K562 (cell line): Measurements from ENCODE around the gene COPS4. TPM values are rescaled to one million over a fixed set of nuclear protein-coding genes. Genes with fewer than 3 reads are reported as not detected.

ENCODE experiments used
- ATF1 ChIP-seq, 2 experiments: fragments of 450-650 bp in 1 of 2; IDR thresholded peaks; 2 replicates each; pipeline ENCODE4 v1.6.1; 2016; ENCODE audit warnings: missing compliant biosample characterization in 1 of 2, missing genetic modification characterization in 1 of 2
- CXXC5 ChIP-seq: fragments of 250-450 bp; sonication (Bioruptor Pico); IDR thresholded peaks from 2 replicates; pipeline ENCODE4 v1.8.0; 2022; ENCODE audit warnings: inconsistent platforms, mild to moderate bottlenecking, moderate library complexity
- E4F1 ChIP-seq: fragments of 250-450 bp; sonication (Bioruptor Pico); IDR thresholded peaks from 2 replicates; pipeline ENCODE4 v1.5.0; 2021; ENCODE audit warnings: mild to moderate bottlenecking, borderline replicate concordance
- EHMT2 ChIP-seq: fragments of 450-650 bp; IDR thresholded peaks from 2 replicates; pipeline ENCODE4 v1.6.1; 2018; ENCODE audit warnings: antibody characterized with exemption
- HEY1 ChIP-seq: fragments of 250-450 bp; sonication (Bioruptor Pico); IDR thresholded peaks from 2 replicates; pipeline ENCODE4 v1.5.0; 2020; ENCODE audit warnings: mild to moderate bottlenecking, moderate library complexity, borderline replicate concordance
- MIER1 ChIP-seq: fragments of 450-650 bp; IDR thresholded peaks from 2 replicates; pipeline ENCODE4 v1.6.1; 2016; ENCODE audit warnings: antibody characterized with exemption, mild to moderate bottlenecking, low read depth
- MLLT1 ChIP-seq, 2 experiments: fragments of 450-650 bp; IDR thresholded peaks; 2 replicates each; pipeline ENCODE4 v1.6.1; 2016
- NFE2 ChIP-seq: IDR thresholded peaks from 2 replicates; pipeline ENCODE4 v1.6.1; 2014; ENCODE audit warnings: antibody characterized with exemption, low read depth
- PHB ChIP-seq: fragments of 250-450 bp; sonication (Bioruptor Pico); IDR thresholded peaks from 2 replicates; pipeline ENCODE4 v1.5.0; 2021
- RHOXF2B ChIP-seq: fragments of 250-450 bp; sonication (Bioruptor Pico); conservative IDR thresholded peaks from 2 replicates; pipeline ENCODE4 v1.5.1; 2021
- SMAD4 ChIP-seq: fragments of 250-450 bp; sonication (Bioruptor Pico); conservative IDR thresholded peaks from 2 replicates; pipeline ENCODE4 v1.8.0; 2021; ENCODE audit warnings: inconsistent platforms, mild to moderate bottlenecking, moderate library complexity
- TEAD4 ChIP-seq, 2 experiments: sonication (generic) in 1 of 2; formaldehyde crosslinking in 1 of 2; IDR thresholded peaks; 2 replicates each; pipeline versions ENCODE4 v1.6.1 to v1.8.0; 2012 to 2022; ENCODE audit warnings: borderline replicate concordance in 1 of 2, inconsistent platforms in 1 of 2, low read length in 1 of 2, mild to moderate bottlenecking in 1 of 2, missing genetic modification reagents in 1 of 2
- XRCC3 ChIP-seq: fragments of 450-650 bp; IDR thresholded peaks from 2 replicates; pipeline ENCODE4 v1.6.1; 2017; ENCODE audit warnings: mild to moderate bottlenecking, moderate library complexity
- ZBTB11 ChIP-seq, 3 experiments: fragments of 200-800 bp in 1 of 3; fragments of 250-450 bp in 1 of 3; fragments of 450-650 bp in 1 of 3; sonication (Bioruptor Pico) in 1 of 3; sonication (Bioruptor generic) in 1 of 3; formaldehyde crosslinking in 1 of 3; IDR thresholded peaks; 2 replicates each; pipeline versions ENCODE4 v1.6.1 to v1.8.0; 2016 to 2022; ENCODE audit warnings: mild to moderate bottlenecking in 2 of 3, missing genetic modification characterization in 2 of 3, missing compliant biosample characterization in 1 of 3, moderate library complexity in 1 of 3
- ZNF512 ChIP-seq: IDR thresholded peaks from 2 replicates; pipeline ENCODE4 v1.6.1; 2016; ENCODE audit warnings: missing genetic modification characterization, missing compliant biosample characterization
- ZNF778 ChIP-seq: fragments of 450-650 bp; formaldehyde crosslinking; IDR thresholded peaks from 2 replicates; pipeline ENCODE4 v1.4.0; 2020; ENCODE audit warnings: mild to moderate bottlenecking, moderate library complexity
- polyA plus RNA-seq, 8 experiments: library from polyadenylated mRNA; depleted of rRNA in 4 of 8; stranded (reverse) in 5 of 8; unstranded in 3 of 8; fragments of >200 nt; fragmentation: Nextera tagmentation in 2 of 8; fragmentation: Illumina TruSeq in 1 of 8; extraction: Ambion mirVana in 2 of 8; extraction: Trizol in 1 of 8; gene quantifications; 2 replicates each; pipeline versions ENCODE4 v1.2.1 to v1.2.3, GENCODE V29; 2011 to 2014; ENCODE audit warnings: inconsistent platforms in 1 of 8, missing spikeins in 1 of 8
- total RNA-seq, 7 experiments: library from RNA; depleted of rRNA in 6 of 7; stranded (reverse); fragments of >200 nt in 6 of 7; fragmentation: Illumina TruSeq in 2 of 7; extraction: Trizol in 2 of 7; gene quantifications; 2 replicates each; pipeline versions ENCODE4 v1.2.1 to v1.2.3, GENCODE V29; 2011 to 2021; ENCODE audit warnings: low replicate concordance in 1 of 7

The COPS4 gene
- total and polyA plus RNA-seq, 9 of the 15 experiments (the other 6 are each of a cell fraction or from before 2014, with no cell fraction given): 44.7 to 180 (median 70.9) TPM

- TF ChIP-seq E4F1 (CRISPR knock-in tag) (no peak), TEAD4 (IDR thresholded peaks at IDR 0.05; ENCODE audit: low read length) (peak; percentile 90), TEAD4 (CRISPR knock-in tag; IDR thresholded peaks at IDR 0.05; ENCODE audit: borderline replicate concordance) (no peak), ZNF778 (no peak), ATF1 (CRISPR knock-in tag; IDR thresholded peaks at IDR 0.05) (no peak), ATF1 (tag; IDR thresholded peaks at IDR 0.05) (no peak), RHOXF2B (no peak), SMAD4 (CRISPR knock-in tag) (no peak), ZBTB11 (CRISPR knock-in tag; IDR thresholded peaks at IDR 0.05) (peak in 1 of 3 experiments; percentile 39; a peak in 1 of 6 replicates), MLLT1 (IDR thresholded peaks at IDR 0.05) (peak in 1 of 2 experiments; percentile 85; a peak in 2 of 4 replicates), NFE2 (0 out of 2 replicates have a peak, but pooled peaks have one; percentile 24), MIER1 (no peak), HEY1 (no peak), PHB (CRISPR knock-in tag) (no peak), XRCC3 (no peak), CXXC5 (CRISPR knock-in tag) (no peak), EHMT2 (0 out of 2 replicates have a peak, but pooled peaks have one; percentile 30), ZNF512 (tag) (no peak)
These were observed 15.0 kb upstream of the COPS4 start (continued) for GRCh38 chr4:83019794-83020494.
